ENCODE data around the gene RIC1. TPM values are rescaled to one million over a fixed set of nuclear protein-coding genes. Genes with fewer than 3 reads are reported as not detected.

RIC1 gene
- polyA plus RNA-seq, 3 donors = 13.4 to 36.4 (median 16.3) TPM

- Histone ChIP-seq H4K20me1 (ENCODE audit: insufficient read depth, low read length) (no peaks in the 10 kb centered on the region), H2AFZ (ENCODE audit: insufficient read depth, low read depth, low read length, poor library complexity, severe bottlenecking) (no peak overlapping the region), H3K9ac (ENCODE audit: insufficient read depth, low read length, poor library complexity, severe bottlenecking) (no peak overlapping the region), H3K4me1 (ENCODE audit: control insufficient read depth in 1 of 2, insufficient read depth in 2 of 2, low read length in 2 of 2) (peaks cover 14 to 15% of the 10 kb centered on the region in 2 donors), H3K79me2 (ENCODE audit: insufficient read depth, low read length) (no peaks in the 10 kb centered on the region), H3K4me2 (replicated peaks; ENCODE audit: extremely low read depth, low read length, poor library complexity, severe bottlenecking) (no peak overlapping the region), H3K4me3 (replicated peaks in 1 of 3; ENCODE audit: low read depth in 2 of 3, low read length in 3 of 3) (no peak overlapping the region), H3K9me3 (replicated peaks in 1 of 2; ENCODE audit: control insufficient read depth in 1 of 2, insufficient read depth in 1 of 2, low read length in 2 of 2) (no peaks in the 10 kb centered on the region), H3K27ac (ENCODE audit: low read depth in 1 of 2, low read length in 2 of 2) (no peak overlapping the region), H3K27me3 (ENCODE audit: control insufficient read depth in 2 of 2, insufficient read depth in 2 of 2, low read length in 2 of 2) (peaks cover 0 to 4% of the 10 kb centered on the region in 2 donors), H3K36me3 (replicated peaks in 1 of 2; ENCODE audit: control insufficient read depth in 1 of 2, insufficient read depth in 2 of 2, low read length in 2 of 2) (no peaks in the 10 kb centered on the region)
- Mint-ChIP-seq H3K36me3 (no peaks in the 10 kb centered on the region), H3K27me3 (ENCODE audit: low read depth in 3 of 3) (peaks cover 0 to 8% (median 7%) of the 10 kb centered on the region in 3 donors), H3K4me3 (peak overlapping the region in 1 of 2 donors; percentile 28), H3K27ac (peak overlapping the region in 1 of 7 donors; percentile 66), H3K4me1 (peaks cover 24% of the 10 kb centered on the region), H3K9me3 (no peaks in the 10 kb centered on the region)
- WGBS (ENCODE audit: insufficient coverage) = 100% methylated on average over 1 of the region's 5 CpGs
- intact Hi-C loops (cut with micrococcal nuclease) = loop anchor here (5.0 to 10.0 kb wide), 4 partner anchors 138 to 838 kb away; partner anchors contain the start of genes INSL6 (in 2 of the 2) and CD274 (in 1 of the 2)
- DNase-seq = no peak
- TF ChIP-seq, protein P1, sequence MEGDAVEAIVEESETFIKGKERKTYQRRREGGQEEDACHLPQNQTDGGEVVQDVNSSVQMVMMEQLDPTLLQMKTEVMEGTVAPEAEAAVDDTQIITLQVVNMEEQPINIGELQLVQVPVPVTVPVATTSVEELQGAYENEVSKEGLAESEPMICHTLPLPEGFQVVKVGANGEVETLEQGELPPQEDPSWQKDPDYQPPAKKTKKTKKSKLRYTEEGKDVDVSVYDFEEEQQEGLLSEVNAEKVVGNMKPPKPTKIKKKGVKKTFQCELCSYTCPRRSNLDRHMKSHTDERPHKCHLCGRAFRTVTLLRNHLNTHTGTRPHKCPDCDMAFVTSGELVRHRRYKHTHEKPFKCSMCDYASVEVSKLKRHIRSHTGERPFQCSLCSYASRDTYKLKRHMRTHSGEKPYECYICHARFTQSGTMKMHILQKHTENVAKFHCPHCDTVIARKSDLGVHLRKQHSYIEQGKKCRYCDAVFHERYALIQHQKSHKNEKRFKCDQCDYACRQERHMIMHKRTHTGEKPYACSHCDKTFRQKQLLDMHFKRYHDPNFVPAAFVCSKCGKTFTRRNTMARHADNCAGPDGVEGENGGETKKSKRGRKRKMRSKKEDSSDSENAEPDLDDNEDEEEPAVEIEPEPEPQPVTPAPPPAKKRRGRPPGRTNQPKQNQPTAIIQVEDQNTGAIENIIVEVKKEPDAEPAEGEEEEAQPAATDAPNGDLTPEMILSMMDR (IDR thresholded peaks at IDR 0.05) = no peak
These were observed 36.0 kb upstream of the RIC1 start for GRCh38 chr9:5592904-5593303.

- Mint-ChIP-seq H3K27me3 (ENCODE audit: low read depth in 3 of 3) (peaks cover 0 to 8% (median 7%) of the 10 kb centered on the region in 3 donors), H3K36me3 (no peaks in the 10 kb centered on the region), H3K27ac (peak overlapping the region in 5 of 7 donors; percentile 21 to 81 (median 52)), H3K4me3 (no peak overlapping the region), H3K9me3 (no peaks in the 10 kb centered on the region), H3K4me1 (peaks cover 27% of the 10 kb centered on the region)
- peak; percentile 57 to 76 (median 66) for DNase-seq
- TF ChIP-seq, protein P1 (IDR thresholded peaks at IDR 0.05) = no peak
- peak overlapping the region in 1 of 2 donors; percentile 21 for H3K27ac ChIP-seq (ENCODE audit: low read depth in 1 of 2, low read length in 2 of 2)
- H3K36me3 ChIP-seq (replicated peaks in 1 of 2; ENCODE audit: control insufficient read depth in 1 of 2, insufficient read depth in 2 of 2, low read length in 2 of 2) = no peaks in the 10 kb centered on the region
- no peak overlapping the region for H2AFZ ChIP-seq (ENCODE audit: insufficient read depth, low read depth, low read length, poor library complexity, severe bottlenecking)
- peaks cover 14 to 15% of the 10 kb centered on the region in 2 donors for H3K4me1 ChIP-seq (ENCODE audit: control insufficient read depth in 1 of 2, insufficient read depth in 2 of 2, low read length in 2 of 2)
- H3K4me3 ChIP-seq (replicated peaks in 1 of 3; ENCODE audit: low read depth in 2 of 3, low read length in 3 of 3) = no peak overlapping the region
- no peak overlapping the region for H3K9ac ChIP-seq (ENCODE audit: insufficient read depth, low read length, poor library complexity, severe bottlenecking)
- no peak overlapping the region for H3K4me2 ChIP-seq (replicated peaks; ENCODE audit: extremely low read depth, low read length, poor library complexity, severe bottlenecking)
- H3K27me3 ChIP-seq (ENCODE audit: control insufficient read depth in 2 of 2, insufficient read depth in 2 of 2, low read length in 2 of 2) = peaks cover 0 to 4% of the 10 kb centered on the region in 2 donors
- no peaks in the 10 kb centered on the region for H4K20me1 ChIP-seq (ENCODE audit: insufficient read depth, low read length)
- no peaks in the 10 kb centered on the region for H3K79me2 ChIP-seq (ENCODE audit: insufficient read depth, low read length)
- no CpG with 5 or more reads among the region's 2 CpGs for WGBS (ENCODE audit: insufficient coverage)
- no peaks in the 10 kb centered on the region for H3K9me3 ChIP-seq (replicated peaks in 1 of 2; ENCODE audit: control insufficient read depth in 1 of 2, insufficient read depth in 1 of 2, low read length in 2 of 2)
- intact Hi-C loops (cut with micrococcal nuclease) = loop anchor here (5.0 to 10.0 kb wide), 4 partner anchors 139 to 839 kb away; partner anchors contain the start of genes INSL6 (in 2 of the 2) and CD274 (in 1 of the 2)
These were observed 35.0 kb upstream of the RIC1 start for GRCh38 chr9:5593904-5594303.
